HG02798 (cell line): ENCODE results near the gene NCAM1.

ENCODE experiments used
- ATAC-seq: cut with Tn5 transposase; IDR thresholded peaks from one replicate; pipeline ENCODE4 v1.9.1; 2021; ENCODE audit warnings: mild to moderate bottlenecking; ENCODE audit not compliant: unreplicated experiment, poor library complexity

Gene NCAM1

GRCh38 chr11:113121746-113122145 lies 160.5 kb downstream of the NCAM1 start:
- ATAC-seq = no peak

GRCh38 chr11:113124006-113124405 lies 162.8 kb downstream of the NCAM1 start:
- no peak for ATAC-seq

- no peak for ATAC-seq
Measured at GRCh38 chr11:113124578-113124977, 163.4 kb downstream of the NCAM1 start.

- ATAC-seq = no peak
Measured at GRCh38 chr11:113129261-113129992, 168.2 kb downstream of the NCAM1 start.

GRCh38 chr11:113131036-113131775 lies 170.0 kb downstream of the NCAM1 start:
- no peak for ATAC-seq

GRCh38 chr11:113133071-113133470 lies 171.9 kb downstream of the NCAM1 start:
- ATAC-seq = no peak

- ATAC-seq = no peak
Measured at GRCh38 chr11:113134626-113135025, 173.4 kb downstream of the NCAM1 start.

- ATAC-seq = no peak
Measured at GRCh38 chr11:113137713-113138529, 176.7 kb downstream of the NCAM1 start.

GRCh38 chr11:113138731-113139130 lies 177.5 kb downstream of the NCAM1 start:
- no peak for ATAC-seq

- no peak for ATAC-seq
Measured at GRCh38 chr11:113141010-113141409, 179.8 kb downstream of the NCAM1 start.

- ATAC-seq = no peak
Measured at GRCh38 chr11:113142508-113142907, 181.3 kb downstream of the NCAM1 start.

GRCh38 chr11:113147249-113147648 lies 186.0 kb downstream of the NCAM1 start:
- no peak for ATAC-seq

GRCh38 chr11:113148076-113148475 lies 186.9 kb downstream of the NCAM1 start:
- no peak for ATAC-seq

- no peak for ATAC-seq
Measured at GRCh38 chr11:113148652-113149051, 187.4 kb downstream of the NCAM1 start.

- ATAC-seq = no peak
Measured at GRCh38 chr11:113151521-113151920, 190.3 kb downstream of the NCAM1 start.

GRCh38 chr11:113152500-113152899 lies 191.3 kb downstream of the NCAM1 start:
- no peak for ATAC-seq

GRCh38 chr11:113153847-113154246 lies 192.6 kb downstream of the NCAM1 start:
- no peak for ATAC-seq

- no peak for ATAC-seq
Measured at GRCh38 chr11:113159988-113160807, 199.0 kb downstream of the NCAM1 start.

GRCh38 chr11:113160808-113161124 lies 199.5 kb downstream of the NCAM1 start:
- ATAC-seq = no peak
